GM20431 (cell line): ENCODE results near the gene CCDC28B.

Experiments used
- in situ Hi-C: fragments of 300-500 bp; cut with MseI, MboI; formaldehyde crosslinking; loops from one replicate; pipeline ENCODE4 v1.15.0; 2020; ENCODE audit warnings: low sequenced_read_pairs; ENCODE audit not compliant: unreplicated experiment

The CCDC28B gene

DNA sequence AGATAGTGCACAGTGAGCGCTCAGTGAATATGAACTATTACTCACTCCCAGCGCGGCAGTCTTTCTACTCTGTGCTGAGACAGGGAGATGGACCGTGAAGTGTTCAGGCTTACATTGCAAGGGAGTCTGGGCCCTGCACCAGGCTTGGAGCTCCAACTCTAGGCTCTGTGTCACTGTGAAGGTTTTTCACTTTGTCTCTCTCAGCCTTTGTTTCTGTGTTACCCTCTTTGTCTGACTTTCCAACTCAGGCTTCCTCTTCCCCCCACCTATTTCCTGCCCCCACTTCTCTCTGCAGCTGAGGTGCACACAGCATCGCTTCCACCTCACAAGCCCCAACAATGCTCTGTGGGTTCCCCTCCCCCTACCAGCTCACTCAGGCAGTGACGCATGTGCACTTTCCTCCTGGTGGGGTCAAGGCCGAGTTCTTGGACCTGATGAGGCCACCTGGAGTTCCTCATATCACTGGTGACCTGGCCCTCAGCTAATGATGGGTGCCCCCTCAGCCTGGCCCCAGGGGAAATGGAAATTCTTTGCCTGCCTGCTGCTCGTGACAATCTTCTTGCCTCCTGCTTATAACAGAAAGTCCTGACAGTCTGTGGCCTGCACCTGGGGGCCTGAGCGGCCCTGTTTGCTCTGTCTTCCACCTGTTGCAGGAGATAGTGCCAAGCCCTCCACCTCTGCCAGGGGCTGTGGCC is 49.6 kb downstream of the CCDC28B start:
- in situ Hi-C loops = no loop called here

- in situ Hi-C loops = no loop called here
Measured at GRCh38 chr1:32250893-32251716, 50.7 kb downstream of the CCDC28B start, which contains the start of gene LCK. Gene LCK (plus strand): TSS chr1:32251265. CDS start chr1:32274330, 23,065 bp downstream.
